Measurements from ENCODE around the gene VPREB3. TPM values are rescaled to one million over a fixed set of nuclear protein-coding genes. Genes with fewer than 3 reads are reported as not detected.

The VPREB3 gene
- total and polyA plus RNA-seq, 2 of the 8 experiments (the other 6 are each of a cell fraction or from before 2014, with no cell fraction given), result 0.52 to 4.6 TPM

DNA sequence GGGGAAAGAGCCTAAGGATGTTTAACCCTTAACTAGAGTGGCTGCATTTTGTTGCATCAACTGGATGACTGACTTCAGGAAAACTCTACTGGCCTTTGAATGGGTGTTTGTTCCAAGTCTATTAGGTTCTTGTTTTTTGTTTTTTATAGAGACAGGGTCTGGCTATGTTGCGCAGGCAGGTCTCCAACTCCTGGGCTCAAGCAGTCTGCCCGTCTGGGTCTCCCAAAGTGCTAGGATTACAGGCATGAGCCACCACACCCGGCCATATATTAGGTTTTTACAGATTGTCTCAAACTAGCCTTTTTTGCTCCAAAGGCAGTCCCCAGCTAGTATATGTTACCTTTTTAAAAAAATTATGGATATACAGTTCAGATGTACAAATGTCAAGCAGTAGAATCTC, 33.7 kb upstream of the VPREB3 start:
- peak overlapping the region in 3 of 4 experiments; percentile 66 to 89 (median 67); a peak in 4 of 7 replicates for H3K9ac ChIP-seq (replicated peaks in 1 of 4; ENCODE audit: extremely low read depth in 1 of 4, low read depth in 3 of 4, low read length in 3 of 4)
- POLR2A ChIA-PET (ENCODE audit: partially characterized antibody), result interaction anchor here (1.0 to 4.5 kb wide), 9 partner anchors 10 to 70 kb away, joined by 3 to 45 read pairs (median 5); partner anchors contain the start of genes CHCHD10 and MMP11
- no peak overlapping the region for H2AFZ ChIP-seq (ENCODE audit: low read length)
- peaks cover 22 to 55% of the 10 kb centered on the region in 2 experiments for H3K79me2 ChIP-seq (ENCODE audit: control insufficient read depth in 1 of 2, insufficient read depth in 2 of 2, low read length in 2 of 2)
- FAIRE-seq (no peak), DNase-seq (ENCODE audit: low read depth in 1 of 2, low spot score in 2 of 2) (no peak)
- H2BK15ac ChIP-seq (ENCODE audit: low read length), result no peak overlapping the region
- H3K4me2 ChIP-seq (ENCODE audit: insufficient read depth in 1 of 2, low read depth in 2 of 2, low read length in 2 of 2), result peak overlapping the region; percentile 64 to 79
- H4K20me1 ChIP-seq (replicated peaks in 1 of 2; ENCODE audit: control insufficient read depth in 1 of 2, insufficient read depth in 2 of 2, low read length in 2 of 2), result peaks cover 4 to 22% of the 10 kb centered on the region in 2 experiments
- no peak overlapping the region for H4K91ac ChIP-seq (replicated peaks; ENCODE audit: insufficient read length, low read length)
- no peak overlapping the region for H2BK20ac ChIP-seq (ENCODE audit: low read length)
- no peak overlapping the region for H4K8ac ChIP-seq (ENCODE audit: extremely low read depth, insufficient read depth, low read length)
- no peak overlapping the region for H3K18ac ChIP-seq (ENCODE audit: extremely low read depth, low read length)
- no peaks in the 10 kb centered on the region for H3K9me3 ChIP-seq (ENCODE audit: insufficient read depth in 2 of 2, low read depth in 1 of 2, low read length in 1 of 2)
- peaks cover 0 to 10% (median 4%) of the 10 kb centered on the region in 4 experiments; a peak in 6 of 7 replicates for H3K4me1 ChIP-seq (replicated peaks in 1 of 4; ENCODE audit: control insufficient read depth in 3 of 4, insufficient read depth in 4 of 4, low read length in 3 of 4)
- no peak overlapping the region for H3K4ac ChIP-seq (replicated peaks; ENCODE audit: insufficient read length, low read depth, low read length)
- H3K27me3 ChIP-seq (replicated peaks in 1 of 4; ENCODE audit: control insufficient read depth in 3 of 4, extremely low read depth in 1 of 4, insufficient read depth in 3 of 4, low read length in 3 of 4), result no peaks in the 10 kb centered on the region
- H2AK5ac ChIP-seq (ENCODE audit: low read depth, low read length), result no peak overlapping the region
- no peak overlapping the region for H2BK120ac ChIP-seq (replicated peaks; ENCODE audit: low read depth, low read length)
- no peak overlapping the region for H4K5ac ChIP-seq (ENCODE audit: insufficient read length, low read depth, low read length)
- no peak overlapping the region for H3K23ac ChIP-seq (ENCODE audit: insufficient read length)
- H3K4me3 ChIP-seq (ENCODE audit: extremely low read depth in 1 of 4, insufficient read depth in 2 of 4, low read depth in 3 of 4, low read length in 4 of 4), result peak overlapping the region; percentile 79 to 87 (median 82)
- H2BK5ac ChIP-seq (ENCODE audit: low read depth, low read length), result no peak overlapping the region
- WGBS, 2 experiments (ENCODE audit: extremely low coverage in 1 of 2, insufficient coverage in 1 of 2, insufficient read length in 1 of 2, insufficient replicate concordance in 2 of 2, low coverage in 1 of 2, low lambda C conversion rate in 2 of 2, missing lambda C conversion rate in 1 of 2), result 90% methylated on average over 3 of the region's 3 CpGs; no CpG with 5 or more reads in 1 of the 2 experiments
- H3K79me1 ChIP-seq (ENCODE audit: low read depth, low read length), result peaks cover 3% of the 10 kb centered on the region; the same call in 1 of the 2 replicates
- H2BK12ac ChIP-seq (ENCODE audit: low read depth, low read length), result no peak overlapping the region
- no peak overlapping the region for H3K27ac ChIP-seq (ENCODE audit: low read depth, low read length)
- peaks cover 0 to 4% (median 2%) of the 10 kb centered on the region in 4 experiments; a peak in 3 of 8 replicates for H3K36me3 ChIP-seq (ENCODE audit: control insufficient read depth in 2 of 4, insufficient read depth in 4 of 4, low read length in 3 of 4)
- CTCF ChIA-PET (ENCODE audit: partially characterized antibody), result interaction anchor here (1.3 to 6.4 kb wide), 3 partner anchors 12 to 22 kb away, joined by 3 to 47 read pairs (median 42); partner anchors contain the start of genes CHCHD10 and MMP11
- H3K14ac ChIP-seq (ENCODE audit: insufficient read length), result no peak overlapping the region
- no peak overlapping the region for H3K56ac ChIP-seq (replicated peaks; ENCODE audit: insufficient read length, low read depth, low read length)
- H3K23me2 ChIP-seq (ENCODE audit: low read depth, low read length), result peaks cover 3% of the 10 kb centered on the region; the same call in 1 of the 2 replicates
- TF ChIP-seq CBX5 (IDR thresholded peaks at IDR 0.05; ENCODE audit: low read depth, low read length), result no peak
- no peak for TF ChIP-seq KDM4A (IDR thresholded peaks at IDR 0.05; ENCODE audit: low read depth, low read length, severe bottlenecking)
- TF ChIP-seq PHF8 (conservative IDR thresholded peaks at IDR 0.05; ENCODE audit: low read depth, low read length), result no peak
- TF ChIP-seq RXRA (IDR thresholded peaks at IDR 0.05; ENCODE audit: insufficient read depth, low read depth, low read length), result no peak
- TF ChIP-seq RAD21 (IDR thresholded peaks at IDR 0.05 in 1 of 2, conservative IDR thresholded peaks at IDR 0.05 in 1 of 2; ENCODE audit: low read depth in 2 of 2, low read length in 2 of 2), result no peak
- no peak for TF ChIP-seq KDM5A (IDR thresholded peaks at IDR 0.05; ENCODE audit: low read length)
- no peak for TF ChIP-seq HDAC2 (IDR thresholded peaks at IDR 0.05; ENCODE audit: borderline replicate concordance in 1 of 2, low read depth in 2 of 2, low read length in 2 of 2)
- no peak for TF ChIP-seq EP300 (IDR thresholded peaks at IDR 0.05; ENCODE audit: borderline replicate concordance in 1 of 2, low read depth in 2 of 2, low read length in 2 of 2)
- no peak for TF ChIP-seq SP1 (IDR thresholded peaks at IDR 0.05; ENCODE audit: low read depth, low read length)
